ENCODE data around the gene TCTN1.

DNA sequence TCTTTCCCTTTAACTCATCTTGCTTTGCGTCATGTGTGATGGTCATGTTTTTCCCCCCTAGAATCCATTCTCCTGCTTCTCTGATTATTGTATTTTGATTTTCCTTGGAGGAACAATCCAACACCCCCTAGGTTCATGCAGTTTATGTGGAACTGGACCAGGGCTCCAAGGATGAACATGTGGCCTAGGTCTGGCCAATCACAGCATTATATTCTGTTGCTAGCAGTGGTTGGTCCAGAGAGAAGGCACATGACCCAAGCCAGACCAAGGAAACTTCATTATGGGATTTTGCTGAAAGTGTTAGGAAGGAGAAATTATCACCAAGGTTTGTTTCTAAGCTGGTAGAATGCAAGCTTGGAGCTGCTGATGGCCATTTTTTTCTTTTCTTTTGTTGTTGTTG is 23.9 kb upstream of the TCTN1 start:
- TF ChIP-seq TAF1 (IDR thresholded peaks at IDR 0.05; ENCODE audit: borderline replicate concordance, low read depth, low read length) (no peak), POLR2AphosphoS5 (IDR thresholded peaks at IDR 0.05; ENCODE audit: low read depth, low read length) (no peak), POLR2A (IDR thresholded peaks at IDR 0.05; ENCODE audit: low read depth, low read length) (no peak)
